Naive thymus-derived CD8-positive, alpha-beta T cell (primary cell): ENCODE data around the gene SPNS3. TPM values are rescaled to one million over a fixed set of nuclear protein-coding genes. Genes with fewer than 3 reads are reported as not detected.

Experiments used
- ATAC-seq, 2 donors: fragments of 150-1000 bp; cut with Tn5 transposase in 1 of 2; sonication (Bioruptor Pico), chemical (Tn5 transposase) in 1 of 2; 1 replicate in 1 of 2; 2 replicates in 1 of 2; pipeline ENCODE4 v1.10.0; 2021; ENCODE audit warnings: mild to moderate bottlenecking in 2 of 2, moderate library complexity in 2 of 2
- POLR2A ChIA-PET: fragments of 350-600 bp; sonication (Branson Sonifier 250); formaldehyde crosslinking; loops from one replicate; lab custom pipeline; 2021; ENCODE audit warnings: antibody characterized with exemption; lab: Charles Lee
- DNase-seq, 10 donors: peaks; one replicate each; pipeline versions ENCODE4 v3.0.0 to v3.0.0-alpha.2; 2020 to 2022
- H3K27ac Mint-ChIP-seq, 10 donors: one replicate each; pipeline ENCODE4 v1.8.0; 2020 to 2022; ENCODE audit warnings: mild to moderate bottlenecking in 10 of 10, mixed read lengths in 10 of 10, moderate library complexity in 4 of 10, inconsistent platforms in 1 of 10
- H3K27me3 Mint-ChIP-seq, 5 donors: one replicate each; pipeline ENCODE4 v1.8.0; 2021 to 2022; ENCODE audit warnings: mixed read lengths in 5 of 5
- H3K36me3 Mint-ChIP-seq, 3 donors: one replicate each; pipeline ENCODE4 v1.8.0; 2020 to 2022; ENCODE audit warnings: mixed read lengths in 3 of 3, mild to moderate bottlenecking in 2 of 3, inconsistent platforms in 1 of 3
- H3K4me1 Mint-ChIP-seq, 4 donors: one replicate each; pipeline ENCODE4 v1.8.0; 2021 to 2022; ENCODE audit warnings: mixed read lengths in 4 of 4
- H3K4me3 Mint-ChIP-seq, 10 donors: one replicate each; pipeline ENCODE4 v1.8.0; 2020 to 2022; ENCODE audit warnings: mild to moderate bottlenecking in 10 of 10, mixed read lengths in 10 of 10, moderate library complexity in 6 of 10, inconsistent platforms in 1 of 10
- H3K9me3 Mint-ChIP-seq, 9 donors: one replicate each; pipeline ENCODE4 v1.8.0; 2020 to 2022; ENCODE audit warnings: mixed read lengths in 9 of 9, mild to moderate bottlenecking in 3 of 9, inconsistent platforms in 1 of 9, moderate library complexity in 1 of 9
- polyA plus RNA-seq, 3 donors: library from polyadenylated mRNA; unstranded; fragments of 300-500 nt; fragmentation: Illumina TruSeq; gene quantifications; one replicate each; pipeline ENCODE4 v1.2.3, GENCODE V29; 2021
- total RNA-seq, 8 experiments: library from RNA in 2 of 8; stranded (reverse) in 2 of 8; gene quantifications; one replicate each; pipeline ENCODE4 v1.2.3 and lab custom pipeline; 2021 to 2026

Gene SPNS3
- total and polyA plus RNA-seq, 5 experiments from 2014 or later: 4.3 to 18.9 (median 11.6) TPM

- peak overlapping the region in 2 of 10 donors; percentile 37 to 47 for H3K27ac Mint-ChIP-seq
- H3K9me3 Mint-ChIP-seq: no peaks in the 10 kb centered on the region
- H3K27me3 Mint-ChIP-seq: no peaks in the 10 kb centered on the region
- DNase-seq: no peak
- H3K4me3 Mint-ChIP-seq: no peak overlapping the region
- no peak for ATAC-seq
- peaks cover 21 to 42% (median 35%) of the 10 kb centered on the region in 4 donors for H3K4me1 Mint-ChIP-seq
- POLR2A ChIA-PET: interaction anchor here (0.5 kb wide), 1 partner anchor 187 kb away, joined by 3 read pairs; no protein-coding TSS in a partner anchor
- no peaks in the 10 kb centered on the region for H3K36me3 Mint-ChIP-seq
Measured at GRCh38 chr17:4438162-4438944, 4.6 kb downstream of the SPNS3 start.

DNA sequence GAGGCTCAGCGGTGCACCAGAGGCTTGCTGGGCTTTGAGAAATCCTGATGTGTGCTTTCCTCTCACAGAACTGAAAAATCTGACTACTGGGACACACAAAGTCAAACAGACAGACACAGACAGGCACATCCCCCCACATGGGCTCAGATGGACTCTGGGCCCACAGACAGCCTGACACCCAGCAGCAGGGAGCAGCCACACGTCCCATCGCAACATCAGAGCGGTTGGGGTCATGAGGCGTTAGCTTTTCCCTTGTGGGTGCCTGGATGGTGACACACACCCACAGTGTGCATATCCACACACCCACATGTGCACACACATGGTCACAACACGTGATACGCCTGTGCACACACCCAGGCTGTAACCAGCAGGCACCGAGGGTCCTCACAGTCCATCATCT is 6.3 kb downstream of the SPNS3 start:
- H3K36me3 Mint-ChIP-seq: no peaks in the 10 kb centered on the region
- no peaks in the 10 kb centered on the region for H3K9me3 Mint-ChIP-seq
- DNase-seq (no peak), ATAC-seq (no peak)
- no peak overlapping the region for H3K4me3 Mint-ChIP-seq
- POLR2A ChIA-PET: no interaction called here
- H3K27ac Mint-ChIP-seq: peak overlapping the region in 1 of 10 donors; percentile 51
- no peaks in the 10 kb centered on the region for H3K27me3 Mint-ChIP-seq
- H3K4me1 Mint-ChIP-seq: peaks cover 16 to 32% (median 26%) of the 10 kb centered on the region in 4 donors

GRCh38 chr17:4440690-4441686 is 7.2 kb downstream of the SPNS3 start:
- no peaks in the 10 kb centered on the region for H3K9me3 Mint-ChIP-seq
- ATAC-seq (no peak), DNase-seq (no peak)
- peak overlapping the region in 1 of 10 donors; percentile 51 for H3K27ac Mint-ChIP-seq
- no peak overlapping the region for H3K4me3 Mint-ChIP-seq
- POLR2A ChIA-PET: interaction anchor here (0.5 kb wide), 1 partner anchor 1929 kb away, joined by 4 read pairs; no protein-coding TSS in a partner anchor
- no peaks in the 10 kb centered on the region for H3K36me3 Mint-ChIP-seq
- no peaks in the 10 kb centered on the region for H3K27me3 Mint-ChIP-seq
- peaks cover 16 to 28% (median 21%) of the 10 kb centered on the region in 4 donors for H3K4me1 Mint-ChIP-seq

GRCh38 chr17:4442582-4442981 is 8.8 kb downstream of the SPNS3 start:
- Mint-ChIP-seq H3K36me3 (no peaks in the 10 kb centered on the region), H3K4me1 (peaks cover 7 to 14% (median 9%) of the 10 kb centered on the region in 4 donors), H3K27ac (peak overlapping the region in 1 of 10 donors; percentile 67), H3K4me3 (no peak overlapping the region), H3K27me3 (no peaks in the 10 kb centered on the region), H3K9me3 (no peaks in the 10 kb centered on the region)
- DNase-seq (no peak), ATAC-seq (no peak)
- POLR2A ChIA-PET: no interaction called here

DNA sequence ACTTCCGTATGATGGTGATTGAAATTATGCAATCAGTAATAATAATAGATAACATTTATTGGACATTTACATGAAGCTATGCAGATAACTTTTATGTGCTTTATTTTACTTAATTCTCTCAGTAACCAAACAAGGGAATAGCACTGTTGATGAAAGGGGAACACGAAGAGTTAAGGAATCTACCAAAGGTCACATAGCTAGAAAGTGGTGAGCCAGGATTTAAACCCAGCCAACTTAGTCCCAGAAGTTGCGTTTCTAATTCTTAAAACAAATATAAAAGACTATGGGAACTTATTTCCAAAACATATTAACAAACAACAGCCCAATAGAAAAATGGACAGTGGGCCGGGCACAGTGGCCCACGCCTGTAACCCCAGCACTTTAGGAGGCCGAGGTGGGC is 9.7 kb downstream of the SPNS3 start:
- Mint-ChIP-seq H3K27me3 (no peaks in the 10 kb centered on the region), H3K36me3 (no peaks in the 10 kb centered on the region), H3K27ac (peak overlapping the region in 2 of 10 donors; percentile 0 to 58), H3K9me3 (no peaks in the 10 kb centered on the region), H3K4me1 (peaks cover 4 to 10% (median 7%) of the 10 kb centered on the region in 4 donors), H3K4me3 (no peak overlapping the region)
- no peak for DNase-seq
- POLR2A ChIA-PET: no interaction called here
- no peak for ATAC-seq

DNA sequence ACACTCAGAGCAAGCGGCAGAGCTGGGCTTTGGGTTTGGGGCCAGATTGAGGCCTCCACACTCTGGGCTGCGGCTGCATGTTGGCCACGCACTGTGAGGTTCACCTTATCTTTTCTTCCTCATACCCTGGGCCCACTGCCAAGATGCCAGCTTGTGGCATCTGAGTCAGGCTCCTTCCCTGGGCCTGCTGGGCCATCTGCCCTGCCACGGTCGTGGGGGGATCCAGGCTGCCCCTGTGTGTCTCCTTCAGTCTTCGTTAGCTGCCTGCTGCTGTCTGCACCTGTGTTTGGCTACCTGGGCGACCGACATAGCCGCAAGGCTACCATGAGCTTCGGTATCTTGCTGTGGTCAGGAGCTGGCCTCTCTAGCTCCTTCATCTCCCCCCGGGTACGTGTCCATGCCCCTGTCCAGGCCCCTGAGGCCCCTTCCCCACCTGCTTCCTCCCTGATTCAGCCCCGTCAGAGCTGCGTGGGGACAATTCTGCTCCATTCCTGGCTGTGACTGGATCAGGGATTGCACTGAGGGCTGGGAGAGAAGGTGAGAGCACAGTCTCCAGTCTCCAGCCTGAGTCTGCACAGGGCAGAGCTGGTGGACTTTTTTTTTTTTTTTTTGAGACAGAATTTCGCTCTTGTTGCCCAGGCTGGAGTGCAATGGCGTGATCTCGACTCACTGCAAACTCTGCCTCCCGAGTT is 11.2 kb downstream of the SPNS3 start:
- no peak overlapping the region for H3K4me3 Mint-ChIP-seq
- no peaks in the 10 kb centered on the region for H3K9me3 Mint-ChIP-seq
- DNase-seq (no peak), ATAC-seq (no peak)
- H3K36me3 Mint-ChIP-seq: no peaks in the 10 kb centered on the region
- no peaks in the 10 kb centered on the region for H3K27me3 Mint-ChIP-seq
- POLR2A ChIA-PET: no interaction called here
- no peak overlapping the region for H3K27ac Mint-ChIP-seq
- H3K4me1 Mint-ChIP-seq: peaks cover 0 to 6% (median 2%) of the 10 kb centered on the region in 4 donors

DNA sequence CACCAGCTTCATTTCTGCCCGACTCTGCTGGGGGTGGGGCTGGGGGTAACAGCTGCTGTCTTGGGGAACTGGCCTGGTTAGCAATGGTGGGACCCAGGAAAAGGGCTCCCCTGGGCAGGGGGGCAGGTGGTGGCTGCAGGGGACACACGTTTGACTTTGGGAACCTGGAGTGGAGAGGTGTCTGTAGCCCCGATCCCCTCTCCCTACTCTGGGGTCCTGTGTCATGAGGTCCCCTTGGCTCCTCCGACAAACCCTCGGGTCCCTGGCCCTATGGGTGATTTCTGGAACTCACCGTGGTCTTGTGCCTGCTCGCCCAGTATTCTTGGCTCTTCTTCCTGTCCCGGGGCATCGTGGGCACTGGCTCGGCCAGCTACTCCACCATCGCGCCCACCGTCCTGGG is 12.0 kb downstream of the SPNS3 start:
- POLR2A ChIA-PET: no interaction called here
- H3K27ac Mint-ChIP-seq: no peak overlapping the region
- no peaks in the 10 kb centered on the region for H3K27me3 Mint-ChIP-seq
- H3K4me3 Mint-ChIP-seq: no peak overlapping the region
- no peaks in the 10 kb centered on the region for H3K36me3 Mint-ChIP-seq
- H3K4me1 Mint-ChIP-seq: peaks cover 0 to 6% (median 2%) of the 10 kb centered on the region in 4 donors
- ATAC-seq: no peak
- H3K9me3 Mint-ChIP-seq: no peaks in the 10 kb centered on the region
- DNase-seq: no peak

DNA sequence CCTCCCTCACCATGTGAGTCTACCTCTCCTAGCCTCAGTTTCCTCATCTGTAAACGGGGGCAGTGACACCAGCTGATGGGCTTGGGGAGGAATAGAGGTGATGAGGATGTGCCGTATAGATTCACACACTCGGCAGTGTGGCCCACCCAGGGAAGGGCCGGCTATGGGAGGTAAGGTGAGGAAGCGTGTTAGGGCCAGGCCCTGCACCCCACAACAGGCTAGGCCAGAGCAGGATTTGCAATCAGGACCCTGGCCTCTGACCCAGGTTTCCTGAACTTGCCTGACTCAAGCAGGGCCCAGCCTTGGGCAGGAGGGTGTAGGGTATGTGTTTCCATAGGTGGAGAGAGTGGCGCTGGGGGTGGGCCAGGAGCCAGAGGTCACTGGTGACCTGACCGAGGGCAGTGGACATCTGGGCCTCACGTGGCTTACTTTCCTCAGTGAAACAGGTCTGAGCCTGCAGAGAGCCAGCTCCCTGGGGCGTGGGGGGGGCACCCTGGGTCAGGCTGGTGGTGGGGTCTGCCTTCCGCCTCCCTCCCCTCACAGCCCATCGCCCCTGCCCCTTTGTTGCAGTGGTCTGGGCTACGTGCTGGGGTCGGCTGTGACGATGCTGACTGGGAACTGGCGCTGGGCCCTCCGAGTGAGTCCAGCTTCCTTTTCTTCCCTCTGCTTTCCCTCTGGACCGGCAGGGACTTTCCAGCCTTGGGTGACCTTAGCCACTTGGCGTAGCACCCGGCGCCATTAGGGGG is 12.8 kb downstream of the SPNS3 start:
- peak overlapping the region in 1 of 10 donors; percentile 66 for H3K27ac Mint-ChIP-seq
- no peaks in the 10 kb centered on the region for H3K36me3 Mint-ChIP-seq
- no peak overlapping the region for H3K4me3 Mint-ChIP-seq
- H3K9me3 Mint-ChIP-seq: no peaks in the 10 kb centered on the region
- H3K27me3 Mint-ChIP-seq: no peaks in the 10 kb centered on the region
- peaks cover 0 to 5% (median 0%) of the 10 kb centered on the region in 4 donors for H3K4me1 Mint-ChIP-seq
- POLR2A ChIA-PET: no interaction called here
- DNase-seq (no peak), ATAC-seq (no peak)

GRCh38 chr17:4448197-4448980 is 14.6 kb downstream of the SPNS3 start:
- no peaks in the 10 kb centered on the region for H3K9me3 Mint-ChIP-seq
- no peak overlapping the region for H3K4me3 Mint-ChIP-seq
- POLR2A ChIA-PET: no interaction called here
- peak overlapping the region in 2 of 10 donors; percentile 22 to 83 for H3K27ac Mint-ChIP-seq
- H3K4me1 Mint-ChIP-seq: peaks cover 0 to 5% (median 0%) of the 10 kb centered on the region in 4 donors
- DNase-seq: no peak
- no peaks in the 10 kb centered on the region for H3K27me3 Mint-ChIP-seq
- no peaks in the 10 kb centered on the region for H3K36me3 Mint-ChIP-seq
- no peak for ATAC-seq

- POLR2A ChIA-PET: interaction anchor here (1.2 to 1.3 kb wide), 2 partner anchors 13 to 31 kb away, joined by 3 to 4 read pairs; no protein-coding TSS in a partner anchor
- Mint-ChIP-seq H3K27me3 (no peaks in the 10 kb centered on the region), H3K9me3 (no peaks in the 10 kb centered on the region)
Measured at GRCh38 chr17:4449736-4450135, 16.0 kb downstream of the SPNS3 start.

GRCh38 chr17:4450710-4451316 is 17.1 kb downstream of the SPNS3 start:
- H3K27ac Mint-ChIP-seq: no peak overlapping the region
- H3K4me3 Mint-ChIP-seq: no peak overlapping the region
- no peak for ATAC-seq
- H3K4me1 Mint-ChIP-seq: peaks cover 0 to 3% (median 0%) of the 10 kb centered on the region in 4 donors
- no peaks in the 10 kb centered on the region for H3K9me3 Mint-ChIP-seq
- no peaks in the 10 kb centered on the region for H3K36me3 Mint-ChIP-seq
- no peak for DNase-seq
- no peaks in the 10 kb centered on the region for H3K27me3 Mint-ChIP-seq
- POLR2A ChIA-PET: interaction anchor here (1.2 kb wide), 1 partner anchor 14 kb away, joined by 4 read pairs; no protein-coding TSS in a partner anchor

More at GRCh38 chr17:4449736-4450135, 16.0 kb downstream of the SPNS3 start:
- Mint-ChIP-seq H3K4me3 (no peak overlapping the region), H3K27ac (peak overlapping the region in 1 of 10 donors; percentile 21), H3K36me3 (no peaks in the 10 kb centered on the region), H3K4me1 (peaks cover 0 to 5% (median 0%) of the 10 kb centered on the region in 4 donors)
- DNase-seq: no peak
- no peak for ATAC-seq
